ENCODE results near the gene TCTA.

Gene TCTA

GRCh38 chr3:49414753-49415152 is 2.5 kb downstream of the TCTA start:
- Histone ChIP-seq H3K27me3 (ENCODE audit: control insufficient read depth, low read length) (no peaks in the 10 kb centered on the region), H3K36me3 (ENCODE audit: control insufficient read depth, low read length) (peaks cover 63% of the 10 kb centered on the region), H3K27ac (ENCODE audit: low read depth, low read length) (no peak overlapping the region), H3K79me2 (ENCODE audit: control insufficient read depth, low read length) (peaks cover 54% of the 10 kb centered on the region), H3K9me2 (replicated peaks; ENCODE audit: control insufficient read depth, low read length) (no peaks in the 10 kb centered on the region), H3K9me3 (ENCODE audit: control insufficient read depth, insufficient read depth, low read length) (no peaks in the 10 kb centered on the region), H3F3A (ENCODE audit: control insufficient read depth, insufficient read depth) (peaks cover 8% of the 10 kb centered on the region), H3K4me3 (ENCODE audit: low read length) (no peak overlapping the region), H4K20me1 (ENCODE audit: control insufficient read depth, insufficient read depth, low read depth, low read length) (peaks cover 17% of the 10 kb centered on the region), H3K4me2 (ENCODE audit: low read length) (no peak overlapping the region; the same call in 1 of the 2 replicates), H3K4me1 (ENCODE audit: control insufficient read depth, low read length) (peaks cover 41% of the 10 kb centered on the region)
- TF ChIP-seq EZH2phosphoT487 (IDR thresholded peaks at IDR 0.05; ENCODE audit: borderline replicate concordance, low read length): no peak
- TF ChIP-seq, protein P1, sequence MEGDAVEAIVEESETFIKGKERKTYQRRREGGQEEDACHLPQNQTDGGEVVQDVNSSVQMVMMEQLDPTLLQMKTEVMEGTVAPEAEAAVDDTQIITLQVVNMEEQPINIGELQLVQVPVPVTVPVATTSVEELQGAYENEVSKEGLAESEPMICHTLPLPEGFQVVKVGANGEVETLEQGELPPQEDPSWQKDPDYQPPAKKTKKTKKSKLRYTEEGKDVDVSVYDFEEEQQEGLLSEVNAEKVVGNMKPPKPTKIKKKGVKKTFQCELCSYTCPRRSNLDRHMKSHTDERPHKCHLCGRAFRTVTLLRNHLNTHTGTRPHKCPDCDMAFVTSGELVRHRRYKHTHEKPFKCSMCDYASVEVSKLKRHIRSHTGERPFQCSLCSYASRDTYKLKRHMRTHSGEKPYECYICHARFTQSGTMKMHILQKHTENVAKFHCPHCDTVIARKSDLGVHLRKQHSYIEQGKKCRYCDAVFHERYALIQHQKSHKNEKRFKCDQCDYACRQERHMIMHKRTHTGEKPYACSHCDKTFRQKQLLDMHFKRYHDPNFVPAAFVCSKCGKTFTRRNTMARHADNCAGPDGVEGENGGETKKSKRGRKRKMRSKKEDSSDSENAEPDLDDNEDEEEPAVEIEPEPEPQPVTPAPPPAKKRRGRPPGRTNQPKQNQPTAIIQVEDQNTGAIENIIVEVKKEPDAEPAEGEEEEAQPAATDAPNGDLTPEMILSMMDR (IDR thresholded peaks at IDR 0.05; ENCODE audit: low read depth, low read length, poor library complexity, severe bottlenecking): no peak

GRCh38 chr3:49415931-49416601 is 3.8 kb downstream of the TCTA start:
- Histone ChIP-seq H3K27me3 (ENCODE audit: control insufficient read depth, low read length) (no peaks in the 10 kb centered on the region), H3K9me2 (replicated peaks; ENCODE audit: control insufficient read depth, low read length) (no peaks in the 10 kb centered on the region), H3F3A (ENCODE audit: control insufficient read depth, insufficient read depth) (peaks cover 8% of the 10 kb centered on the region), H3K36me3 (ENCODE audit: control insufficient read depth, low read length) (peaks cover 50% of the 10 kb centered on the region), H3K27ac (ENCODE audit: low read depth, low read length) (peak overlapping the region; percentile 80), H4K20me1 (ENCODE audit: control insufficient read depth, insufficient read depth, low read depth, low read length) (peaks cover 3% of the 10 kb centered on the region; the same call in 1 of the 2 replicates), H3K4me3 (ENCODE audit: low read length) (peak overlapping the region; percentile 57), H3K79me2 (ENCODE audit: control insufficient read depth, low read length) (peaks cover 41% of the 10 kb centered on the region), H3K4me2 (ENCODE audit: low read length) (peak overlapping the region; percentile 62), H3K9me3 (ENCODE audit: control insufficient read depth, insufficient read depth, low read length) (no peaks in the 10 kb centered on the region), H3K4me1 (ENCODE audit: control insufficient read depth, low read length) (peaks cover 34% of the 10 kb centered on the region)
- TF ChIP-seq EZH2phosphoT487 (IDR thresholded peaks at IDR 0.05; ENCODE audit: borderline replicate concordance, low read length): no peak
- TF ChIP-seq, protein P1 (IDR thresholded peaks at IDR 0.05; ENCODE audit: low read depth, low read length, poor library complexity, severe bottlenecking): no peak

DNA sequence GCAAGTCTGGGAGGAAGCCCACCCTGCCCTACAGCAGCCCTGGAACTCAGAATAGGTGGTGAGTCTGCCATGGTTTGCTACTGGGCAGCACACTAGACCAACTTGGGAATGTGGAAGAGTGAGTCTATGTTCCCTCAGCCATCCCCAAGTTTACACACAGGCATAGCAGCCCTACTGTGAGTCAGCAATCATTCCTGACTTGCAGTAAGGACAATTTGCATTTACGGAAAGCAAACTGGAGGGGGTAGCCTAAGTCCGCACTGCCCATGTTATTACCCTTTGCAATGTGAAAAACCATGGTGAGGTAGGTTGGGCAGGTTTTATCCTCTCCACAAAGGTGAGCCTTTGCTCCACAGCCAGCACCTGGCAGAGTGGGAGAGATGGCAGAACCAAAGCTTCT is 4.6 kb downstream of the TCTA start:
- TF ChIP-seq, protein P1 (IDR thresholded peaks at IDR 0.05; ENCODE audit: low read depth, low read length, poor library complexity, severe bottlenecking): no peak
- TF ChIP-seq EZH2phosphoT487 (IDR thresholded peaks at IDR 0.05; ENCODE audit: borderline replicate concordance, low read length): no peak
- Histone ChIP-seq H3K9me2 (replicated peaks; ENCODE audit: control insufficient read depth, low read length) (no peaks in the 10 kb centered on the region), H3K4me2 (ENCODE audit: low read length) (peak overlapping the region; percentile 62), H3F3A (ENCODE audit: control insufficient read depth, insufficient read depth) (peaks cover 8% of the 10 kb centered on the region), H3K36me3 (ENCODE audit: control insufficient read depth, low read length) (peaks cover 43% of the 10 kb centered on the region), H4K20me1 (ENCODE audit: control insufficient read depth, insufficient read depth, low read depth, low read length) (peaks cover 3% of the 10 kb centered on the region; the same call in 1 of the 2 replicates), H3K27ac (ENCODE audit: low read depth, low read length) (peak overlapping the region; percentile 80), H3K79me2 (ENCODE audit: control insufficient read depth, low read length) (peaks cover 34% of the 10 kb centered on the region), H3K4me3 (ENCODE audit: low read length) (peak overlapping the region; percentile 57), H3K9me3 (ENCODE audit: control insufficient read depth, insufficient read depth, low read length) (no peaks in the 10 kb centered on the region), H3K4me1 (ENCODE audit: control insufficient read depth, low read length) (peaks cover 34% of the 10 kb centered on the region), H3K27me3 (ENCODE audit: control insufficient read depth, low read length) (no peaks in the 10 kb centered on the region)
